HEK293T (cell line): ENCODE measurements around the gene LGMN.

Experiments
- BHLHE40 ChIP-seq: fragments of 450-650 bp; IDR thresholded peaks from 2 replicates; pipeline ENCODE4 v1.6.1; 2016; ENCODE audit warnings: mild to moderate bottlenecking, moderate library complexity, borderline replicate concordance
- HDGF ChIP-seq: fragments of 450-650 bp; IDR thresholded peaks from 2 replicates; pipeline ENCODE4 v1.6.1; 2017; ENCODE audit warnings: antibody characterized with exemption, borderline replicate concordance
- PKNOX1 ChIP-seq: fragments of 450-650 bp; IDR thresholded peaks from 2 replicates; pipeline ENCODE4 v1.6.1; 2016

GRCh38 chr14:92760524-92760805, 12.0 kb upstream of the LGMN start:
- TF ChIP-seq PKNOX1 (no peak), HDGF (no peak), BHLHE40 (no peak)
